ENCODE data around the gene MIGA2.

The MIGA2 gene

DNA sequence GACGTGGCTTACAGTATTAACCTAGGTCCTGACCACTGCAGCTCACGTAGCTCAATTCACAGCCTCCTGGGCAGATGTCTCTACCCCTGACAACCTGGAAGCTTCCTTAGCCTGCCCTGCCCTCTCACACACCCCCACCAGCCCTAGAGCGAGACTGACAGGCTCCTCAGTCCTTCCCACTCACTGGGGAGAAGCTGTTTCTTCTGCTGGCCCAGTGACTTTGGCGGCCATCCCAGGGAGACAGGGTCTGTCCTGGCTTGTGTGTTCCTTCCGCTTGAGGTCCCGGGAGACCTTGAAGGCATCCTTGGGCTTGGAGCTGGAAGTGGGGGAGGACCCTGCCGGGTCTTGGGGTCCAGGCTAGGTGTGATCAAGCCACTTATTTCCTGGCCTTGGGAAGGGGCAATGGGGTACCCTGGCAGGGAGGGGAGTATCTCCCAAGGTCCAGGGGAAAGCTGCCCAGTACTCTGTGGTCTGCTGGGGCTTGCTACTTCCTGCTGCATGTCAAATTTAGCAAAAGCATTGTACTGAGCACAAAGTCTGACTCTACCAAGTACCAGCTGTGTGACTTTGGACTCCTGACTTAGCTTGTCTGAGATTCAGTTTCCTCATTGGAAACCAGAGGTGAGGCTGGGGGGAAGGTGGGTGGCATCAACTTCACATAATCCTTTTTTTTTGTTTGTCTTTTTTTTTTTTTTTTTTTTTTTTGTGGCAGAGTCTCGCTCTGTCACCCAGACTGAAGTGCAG, 1.9 kb downstream of the MIGA2 start:
- no peak for TF ChIP-seq ZNF274 (IDR thresholded peaks at IDR 0.05; ENCODE audit: low read depth, low read length)
- no peak overlapping the region for H3K4me3 ChIP-seq (ENCODE audit: low read length)

DNA sequence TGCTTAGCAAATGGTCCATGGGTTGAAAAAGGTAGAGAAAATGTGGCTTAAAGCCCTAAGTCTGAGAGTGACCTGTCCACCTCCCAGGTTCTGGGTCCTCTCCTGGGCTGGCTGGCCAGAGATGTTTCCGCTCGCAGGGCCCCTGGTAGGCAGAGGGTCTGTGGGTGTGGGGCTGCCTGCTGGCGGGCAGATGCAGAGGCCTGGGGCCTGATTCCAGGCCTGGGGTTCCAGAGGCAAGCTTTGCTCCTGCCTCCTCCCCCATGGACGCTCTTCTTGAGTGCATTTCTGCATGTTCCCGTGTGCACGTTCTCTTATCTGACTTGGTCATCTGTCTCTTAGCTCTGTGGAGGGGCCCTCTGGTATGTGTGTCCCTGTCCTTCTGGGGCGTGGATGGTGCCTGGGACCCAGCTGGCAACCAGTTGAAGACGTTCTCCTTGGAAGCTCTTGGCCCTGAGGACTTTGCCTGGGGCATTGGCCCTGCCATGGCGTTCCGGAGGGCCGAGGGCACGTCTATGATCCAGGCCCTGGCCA, 3.8 kb downstream of the MIGA2 start:
- no peak overlapping the region for H3K4me3 ChIP-seq (ENCODE audit: low read length)
- no peak for TF ChIP-seq ZNF274 (IDR thresholded peaks at IDR 0.05; ENCODE audit: low read depth, low read length)

DNA sequence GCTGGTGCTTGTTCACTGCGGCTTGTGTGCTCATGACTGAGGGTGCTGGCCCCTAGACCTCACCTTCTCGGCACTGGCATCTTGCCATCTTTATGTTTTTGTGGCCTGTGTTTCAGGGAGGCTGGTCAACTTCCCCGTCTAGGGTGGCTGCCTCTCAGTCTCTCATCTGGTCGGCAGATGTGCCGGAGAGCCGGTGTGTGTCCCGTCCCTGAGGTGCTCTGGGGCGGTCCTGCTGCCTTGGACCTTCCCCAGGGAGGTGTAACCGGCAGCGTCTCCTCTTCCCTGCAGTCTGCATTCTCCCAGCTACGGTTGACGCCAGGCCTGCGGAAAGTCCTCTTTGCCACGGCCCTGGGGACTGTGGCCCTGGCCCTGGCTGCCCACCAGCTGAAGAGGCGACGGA, 5.6 kb downstream of the MIGA2 start:
- no peak overlapping the region for H3K4me3 ChIP-seq (ENCODE audit: low read length)

DNA sequence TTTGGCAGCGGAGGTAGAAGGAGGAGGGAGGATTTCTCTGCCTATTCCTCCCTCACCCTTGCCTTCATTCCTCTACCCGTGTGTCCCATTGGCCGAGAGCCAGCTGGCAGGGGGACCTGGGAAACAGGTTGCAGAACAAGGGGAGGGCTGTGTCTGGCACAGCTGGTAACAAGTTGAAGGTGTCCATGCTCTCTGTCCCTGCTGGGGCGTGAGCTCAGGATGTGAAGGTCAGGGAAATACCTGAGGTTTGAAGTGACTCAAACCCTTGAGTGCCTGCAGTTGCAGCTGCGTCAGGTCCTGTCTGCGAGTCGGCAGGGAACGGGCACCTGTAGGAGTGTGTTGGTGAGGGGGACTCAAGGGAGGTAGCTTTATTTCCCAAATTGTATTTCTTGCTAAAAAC, 16.2 kb downstream of the MIGA2 start:
- H3K4me3 ChIP-seq (ENCODE audit: low read length): no peak overlapping the region
- no peak for TF ChIP-seq ZNF274 (IDR thresholded peaks at IDR 0.05; ENCODE audit: low read depth, low read length)

More for the DNA sequence above, 5.6 kb downstream of the MIGA2 start:
- no peak for TF ChIP-seq ZNF274 (IDR thresholded peaks at IDR 0.05; ENCODE audit: low read depth, low read length)

- H3K4me3 ChIP-seq (ENCODE audit: low read length): no peak overlapping the region
- TF ChIP-seq ZNF274 (IDR thresholded peaks at IDR 0.05; ENCODE audit: low read depth, low read length): no peak
Observed at GRCh38 chr9:129053020-129053419, 16.6 kb downstream of the MIGA2 start.

GRCh38 chr9:129054163-129054851, 17.9 kb downstream of the MIGA2 start:
- no peak overlapping the region for H3K4me3 ChIP-seq (ENCODE audit: low read length)

GRCh38 chr9:129058965-129059795, 22.8 kb downstream of the MIGA2 start:
- TF ChIP-seq ZNF274 (IDR thresholded peaks at IDR 0.05; ENCODE audit: low read depth, low read length): no peak

More at GRCh38 chr9:129054163-129054851, 17.9 kb downstream of the MIGA2 start:
- no peak for TF ChIP-seq ZNF274 (IDR thresholded peaks at IDR 0.05; ENCODE audit: low read depth, low read length)

GRCh38 chr9:129059796-129060785, 23.7 kb downstream of the MIGA2 start:
- TF ChIP-seq ZNF274 (IDR thresholded peaks at IDR 0.05; ENCODE audit: low read depth, low read length): no peak
- no peak overlapping the region for H3K4me3 ChIP-seq (ENCODE audit: low read length)

More at GRCh38 chr9:129058965-129059795, 22.8 kb downstream of the MIGA2 start:
- no peak overlapping the region for H3K4me3 ChIP-seq (ENCODE audit: low read length)

GRCh38 chr9:129060991-129061390, 24.6 kb downstream of the MIGA2 start:
- no peak overlapping the region for H3K4me3 ChIP-seq (ENCODE audit: low read length)
- TF ChIP-seq ZNF274 (IDR thresholded peaks at IDR 0.05; ENCODE audit: low read depth, low read length): no peak

DNA sequence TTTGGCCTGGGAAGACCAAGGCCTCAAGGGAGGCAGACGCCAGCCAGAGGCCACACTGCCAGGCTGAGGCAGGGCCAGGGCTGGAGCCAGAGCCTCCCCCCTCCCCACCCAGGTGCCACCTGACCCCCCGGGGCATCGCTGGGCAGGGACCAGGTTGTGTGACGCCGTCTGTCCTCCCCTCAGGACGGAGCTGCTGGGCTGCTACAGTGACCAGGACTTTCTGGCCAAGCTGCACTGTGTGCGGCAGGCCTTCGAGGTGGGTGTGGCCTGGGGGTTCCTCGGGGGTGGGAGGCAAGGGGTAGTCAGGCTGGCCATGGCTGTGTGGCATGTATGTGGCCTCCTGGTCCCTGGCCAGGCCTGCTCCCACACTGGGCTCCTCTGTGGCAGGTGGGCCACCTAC, 26.6 kb downstream of the MIGA2 start:
- TF ChIP-seq ZNF274 (IDR thresholded peaks at IDR 0.05; ENCODE audit: low read depth, low read length): no peak

GRCh38 chr9:129064499-129064908, 28.1 kb downstream of the MIGA2 start:
- no peak for TF ChIP-seq ZNF274 (IDR thresholded peaks at IDR 0.05; ENCODE audit: low read depth, low read length)
- no peak overlapping the region for H3K4me3 ChIP-seq (ENCODE audit: low read length)

More for the DNA sequence above, 26.6 kb downstream of the MIGA2 start:
- H3K4me3 ChIP-seq (ENCODE audit: low read length): no peak overlapping the region

- no peak for TF ChIP-seq ZNF274 (IDR thresholded peaks at IDR 0.05; ENCODE audit: low read depth, low read length)
- no peak overlapping the region for H3K4me3 ChIP-seq (ENCODE audit: low read length)
Observed at GRCh38 chr9:129068110-129068509, 31.7 kb downstream of the MIGA2 start.

Data from GM08714 (cell line).